Mesothelial cell of epicardium (in vitro differentiated cells): ENCODE data around the gene CCR7. TPM values are rescaled to one million over a fixed set of nuclear protein-coding genes. Genes with fewer than 3 reads are reported as not detected.

ENCODE experiments used
- DNase-seq, 2 experiments: peaks; one replicate each; pipeline ENCODE4 v3.0.0; 2021; ENCODE audit warnings: low spot score in 2 of 2; ENCODE audit not compliant: unreplicated experiment in 2 of 2
- H3K27ac Mint-ChIP-seq: 2 replicates; pipeline ENCODE4 v1.8.0; 2021; ENCODE audit warnings: mixed read lengths
- H3K27me3 Mint-ChIP-seq: 2 replicates; pipeline ENCODE4 v1.8.0; 2021; ENCODE audit warnings: low read depth, mixed read lengths
- H3K36me3 Mint-ChIP-seq: 2 replicates; pipeline ENCODE4 v1.8.0; 2021; ENCODE audit warnings: mixed read lengths
- H3K4me1 Mint-ChIP-seq: 2 replicates; pipeline ENCODE4 v1.8.0; 2021; ENCODE audit warnings: mixed read lengths
- H3K4me3 Mint-ChIP-seq: 2 replicates; pipeline ENCODE4 v1.8.0; 2021; ENCODE audit warnings: mild to moderate bottlenecking, moderate library complexity, mixed read lengths
- H3K9me3 Mint-ChIP-seq: 2 replicates; pipeline ENCODE4 v1.8.0; 2021; ENCODE audit warnings: mixed read lengths
- total RNA-seq: library from RNA; stranded (reverse); gene quantifications from 3 replicates; pipeline ENCODE4 v1.2.1, GENCODE V29; 2021
- TF ChIP-seq, protein P1 (sequence below): fragments of 200-600 bp; sonication (generic); IDR thresholded peaks from one replicate; pipeline ENCODE4 v1.5.0; 2021; ENCODE audit warnings: antibody characterized with exemption; ENCODE audit not compliant: unreplicated experiment

CCR7 gene
- total RNA-seq, 1 donor from 2014 or later: 0.09 TPM

DNA sequence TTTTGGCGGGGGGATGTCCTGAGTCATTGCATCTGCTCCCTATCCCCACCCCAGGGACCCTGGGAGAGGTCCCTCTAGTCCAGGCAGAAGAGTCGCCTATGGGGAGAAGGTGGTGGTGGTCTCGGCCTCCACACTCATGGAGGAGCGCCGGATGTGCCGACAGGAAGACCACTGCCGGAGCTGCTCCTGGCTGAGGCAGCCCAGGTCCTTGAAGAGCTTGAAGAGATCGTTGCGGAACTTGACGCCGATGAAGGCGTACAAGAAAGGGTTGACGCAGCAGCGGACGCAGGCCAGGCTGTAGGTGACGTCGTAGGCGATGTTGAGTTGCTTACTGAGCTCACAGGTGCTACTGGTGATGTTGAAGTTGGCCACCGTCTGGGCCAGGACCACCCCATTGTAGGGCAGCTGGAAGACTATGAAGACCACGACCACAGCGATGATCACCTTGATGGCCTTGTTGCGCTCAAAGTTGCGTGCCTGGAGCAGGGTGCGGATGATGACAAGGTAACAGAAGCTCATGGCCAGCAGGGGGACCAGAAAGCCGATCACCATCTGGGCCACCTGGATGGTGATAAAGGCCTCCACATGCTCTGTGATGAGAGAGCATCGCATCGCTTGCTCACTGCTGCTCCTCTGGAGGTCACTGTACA lies 10.5 kb downstream of the CCR7 start:
- no peaks in the 10 kb centered on the region for H3K9me3 Mint-ChIP-seq
- peak; percentile 3 to 37 for DNase-seq
- peaks cover 48% of the 10 kb centered on the region for H3K4me1 Mint-ChIP-seq
- peaks cover 3% of the 10 kb centered on the region for H3K27me3 Mint-ChIP-seq
- no peaks in the 10 kb centered on the region for H3K36me3 Mint-ChIP-seq
- H3K27ac Mint-ChIP-seq: peak overlapping the region; percentile 82
- TF ChIP-seq, protein P1, sequence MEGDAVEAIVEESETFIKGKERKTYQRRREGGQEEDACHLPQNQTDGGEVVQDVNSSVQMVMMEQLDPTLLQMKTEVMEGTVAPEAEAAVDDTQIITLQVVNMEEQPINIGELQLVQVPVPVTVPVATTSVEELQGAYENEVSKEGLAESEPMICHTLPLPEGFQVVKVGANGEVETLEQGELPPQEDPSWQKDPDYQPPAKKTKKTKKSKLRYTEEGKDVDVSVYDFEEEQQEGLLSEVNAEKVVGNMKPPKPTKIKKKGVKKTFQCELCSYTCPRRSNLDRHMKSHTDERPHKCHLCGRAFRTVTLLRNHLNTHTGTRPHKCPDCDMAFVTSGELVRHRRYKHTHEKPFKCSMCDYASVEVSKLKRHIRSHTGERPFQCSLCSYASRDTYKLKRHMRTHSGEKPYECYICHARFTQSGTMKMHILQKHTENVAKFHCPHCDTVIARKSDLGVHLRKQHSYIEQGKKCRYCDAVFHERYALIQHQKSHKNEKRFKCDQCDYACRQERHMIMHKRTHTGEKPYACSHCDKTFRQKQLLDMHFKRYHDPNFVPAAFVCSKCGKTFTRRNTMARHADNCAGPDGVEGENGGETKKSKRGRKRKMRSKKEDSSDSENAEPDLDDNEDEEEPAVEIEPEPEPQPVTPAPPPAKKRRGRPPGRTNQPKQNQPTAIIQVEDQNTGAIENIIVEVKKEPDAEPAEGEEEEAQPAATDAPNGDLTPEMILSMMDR: peak; percentile 26
- no peak overlapping the region for H3K4me3 Mint-ChIP-seq

DNA sequence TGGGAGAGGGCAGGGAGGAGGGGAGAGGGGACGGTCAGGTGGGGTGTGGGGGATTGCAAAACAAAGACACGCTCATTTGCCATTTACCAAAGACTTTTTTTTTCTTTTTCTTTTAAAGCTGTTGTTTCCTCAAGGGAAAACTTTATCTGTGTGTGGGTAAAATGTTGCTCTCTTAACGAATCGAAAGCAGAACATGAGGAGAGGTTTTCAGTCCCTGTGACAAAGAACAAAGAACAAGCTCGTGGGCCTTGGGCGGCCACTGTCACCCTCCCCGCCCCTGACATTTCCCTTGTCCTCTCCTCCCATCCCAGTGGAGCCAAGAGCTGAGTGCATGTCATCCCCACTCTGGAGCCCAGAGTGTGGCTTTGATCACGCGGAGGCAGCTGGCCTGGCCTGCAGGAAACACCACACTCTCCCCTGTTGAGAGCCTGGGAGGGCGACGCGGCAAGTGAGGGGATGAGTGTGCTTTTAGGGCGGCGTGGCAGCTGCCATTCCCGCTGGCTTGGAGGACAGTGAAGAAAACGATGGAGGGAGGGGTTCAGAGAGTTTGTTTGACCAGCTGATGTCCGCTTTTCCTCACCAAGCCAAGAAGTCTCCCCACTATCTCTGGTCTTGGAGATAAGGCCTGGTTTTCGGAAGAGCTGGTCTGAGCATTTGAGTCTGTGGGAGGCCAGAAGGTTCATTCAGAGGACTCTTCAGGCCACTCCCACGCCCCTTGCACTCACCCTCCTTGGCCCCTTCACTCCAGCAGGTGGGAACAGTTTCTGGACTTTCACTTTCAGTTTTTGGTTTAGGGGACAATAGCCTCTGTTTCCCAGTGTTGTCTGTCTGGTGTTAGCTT lies 11.4 kb downstream of the CCR7 start:
- Mint-ChIP-seq H3K36me3 (no peaks in the 10 kb centered on the region), H3K4me3 (no peak overlapping the region)

DNA sequence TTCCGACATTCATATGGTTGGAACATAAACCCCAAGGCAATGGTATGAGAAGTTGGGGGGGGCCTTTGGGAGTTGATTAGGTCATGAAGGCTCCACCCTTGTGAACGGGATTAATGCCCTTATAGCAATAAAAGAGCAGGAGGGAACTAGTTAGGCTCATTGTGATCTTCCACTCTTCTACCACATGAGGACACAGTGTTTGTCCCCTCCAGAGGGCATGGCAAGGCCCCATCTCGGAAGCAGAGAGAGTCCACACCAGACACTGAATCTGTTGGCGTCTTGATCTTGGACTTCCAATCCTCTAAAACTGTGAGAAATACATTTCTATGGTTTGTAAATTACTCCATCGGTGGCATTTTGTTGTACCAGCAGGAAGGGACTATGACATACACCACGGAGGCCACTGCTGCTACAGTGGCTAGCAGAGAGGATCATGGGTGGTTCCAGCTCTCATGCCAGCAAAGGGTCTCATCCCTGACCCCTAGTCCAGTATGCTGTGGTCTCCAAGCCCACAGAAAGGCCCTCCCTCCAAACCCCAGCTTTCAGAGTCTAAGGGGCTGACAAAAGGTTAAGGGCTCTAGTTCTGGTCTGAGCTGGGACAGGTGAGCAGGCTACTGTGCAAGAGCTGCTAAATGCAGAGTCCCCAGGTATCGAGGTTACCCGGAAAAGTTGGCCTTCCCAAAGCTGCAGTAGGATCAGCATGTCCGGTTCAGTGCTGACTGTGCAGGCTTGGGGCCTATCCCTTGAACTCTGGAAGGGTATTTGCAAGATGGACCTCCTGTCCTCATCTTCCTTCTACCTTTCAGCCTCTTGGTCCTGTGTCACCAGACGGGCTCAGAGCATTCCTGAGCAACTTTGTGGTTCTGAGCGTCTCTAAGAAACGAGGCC lies 12.2 kb downstream of the CCR7 start:
- H3K36me3 Mint-ChIP-seq: no peaks in the 10 kb centered on the region
- peak in 1 of 2 experiments; percentile 34 for DNase-seq
- TF ChIP-seq, protein P1: no peak
- no peaks in the 10 kb centered on the region for H3K9me3 Mint-ChIP-seq
- H3K27ac Mint-ChIP-seq: peak overlapping the region; percentile 82
- peaks cover 52% of the 10 kb centered on the region for H3K4me1 Mint-ChIP-seq
- peaks cover 3% of the 10 kb centered on the region for H3K27me3 Mint-ChIP-seq
- H3K4me3 Mint-ChIP-seq: no peak overlapping the region

More for the DNA sequence above, 11.4 kb downstream of the CCR7 start:
- peak overlapping the region; percentile 82 for H3K27ac Mint-ChIP-seq
- peak; percentile 3 to 29 for DNase-seq
- H3K9me3 Mint-ChIP-seq: no peaks in the 10 kb centered on the region
- peaks cover 3% of the 10 kb centered on the region for H3K27me3 Mint-ChIP-seq
- H3K4me1 Mint-ChIP-seq: peaks cover 51% of the 10 kb centered on the region
- TF ChIP-seq, protein P1: no peak

DNA sequence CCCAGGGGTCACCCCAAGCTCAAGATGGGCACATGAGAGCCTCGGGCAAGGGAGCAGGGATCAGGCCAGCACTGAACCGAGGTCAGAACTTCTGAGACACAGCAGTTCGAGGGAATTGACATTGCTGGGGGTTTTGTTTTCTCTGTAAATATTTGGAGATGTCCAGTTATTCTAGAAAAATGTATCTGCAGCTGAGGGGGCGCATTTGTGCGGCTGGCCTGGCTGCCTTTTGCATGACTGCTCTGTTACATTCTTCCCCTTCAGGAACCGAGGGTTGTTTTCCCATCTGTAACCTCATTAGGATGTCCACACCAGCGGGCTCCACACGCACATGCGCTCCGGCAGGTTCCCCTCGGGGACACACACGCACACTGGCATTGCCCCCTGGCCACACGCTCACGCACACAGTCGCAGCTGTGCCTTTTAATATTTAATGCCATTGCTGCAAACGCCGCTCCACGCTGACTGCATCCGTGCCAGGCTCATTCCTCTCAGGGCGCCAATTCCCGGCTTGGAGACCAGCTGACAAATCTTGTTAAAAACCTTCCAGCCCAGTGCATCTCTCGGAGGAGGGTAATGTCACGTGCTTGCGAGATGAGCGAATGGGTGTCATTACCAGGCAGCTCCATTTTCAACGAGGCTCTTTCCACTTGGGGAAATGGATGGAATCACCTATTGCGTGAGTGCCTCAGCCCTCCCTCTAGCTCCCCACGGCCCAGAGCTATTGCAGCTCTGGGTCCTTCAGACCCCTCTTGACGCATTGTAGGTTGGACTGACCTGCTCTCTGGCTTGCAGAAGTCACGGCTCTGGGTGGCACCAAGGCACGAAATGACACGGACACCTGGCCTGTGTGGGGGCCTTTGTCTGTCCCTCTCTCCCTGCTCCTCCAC lies 13.1 kb downstream of the CCR7 start:
- H3K27me3 Mint-ChIP-seq: peaks cover 3% of the 10 kb centered on the region
- TF ChIP-seq, protein P1: no peak
- no peak overlapping the region for H3K4me3 Mint-ChIP-seq
- no peaks in the 10 kb centered on the region for H3K9me3 Mint-ChIP-seq
- DNase-seq: peak; percentile 6 to 36
- peaks cover 48% of the 10 kb centered on the region for H3K4me1 Mint-ChIP-seq
- peak overlapping the region; percentile 19 for H3K27ac Mint-ChIP-seq
- no peaks in the 10 kb centered on the region for H3K36me3 Mint-ChIP-seq
